Esophagus squamous epithelium (tissue), 5 donors: ENCODE measurements around the gene BCAM. TPM values are rescaled to one million over a fixed set of nuclear protein-coding genes. Genes with fewer than 3 reads are reported as not detected.

Experiments
- DNase-seq: peaks from one replicate; lab custom pipeline; 2025; lab: John Stamatoyannopoulos, UW
- H3K27ac ChIP-seq, 4 donors: fragments of 200-600 bp; sonication (generic); one replicate each; pipeline ENCODE4 v1.5.1; 2016 to 2019; ENCODE audit warnings: mild to moderate bottlenecking in 1 of 4
- H3K27me3 ChIP-seq, 4 donors: fragments of 200-600 bp; sonication (generic); 1 replicate in 3 of 4; 2 replicates in 1 of 4; pipeline versions ENCODE4 v1.5.1 to v1.6.0; 2017 to 2021; ENCODE audit warnings: antibody characterized with exemption in 1 of 4
- H3K36me3 ChIP-seq, 3 donors: fragments of 200-600 bp; sonication (generic); one replicate each; pipeline ENCODE4 v1.5.1; 2016 to 2019
- H3K4me1 ChIP-seq, 3 donors: fragments of 200-600 bp; sonication (generic); one replicate each; pipeline ENCODE4 v1.5.1; 2017 to 2019
- H3K4me3 ChIP-seq, 4 donors: fragments of 200-600 bp; sonication (generic); 1 replicate in 3 of 4; 2 replicates in 1 of 4; pipeline ENCODE4 v1.5.1; 2016 to 2019; ENCODE audit warnings: mild to moderate bottlenecking in 2 of 4, moderate library complexity in 1 of 4
- H3K9me3 ChIP-seq, 3 donors: fragments of 200-600 bp; sonication (generic); one replicate each; pipeline ENCODE4 v1.5.1; 2016 to 2019
- CTCF ChIP-seq, 6 experiments: fragments of 450-650 bp in 4 of 6; fragments of 200-600 bp in 2 of 6; sonication (generic) in 2 of 6; IDR thresholded peaks; one replicate each; pipeline ENCODE4 v1.5.1; 2016 to 2019; ENCODE audit warnings: antibody characterized with exemption in 6 of 6, mild to moderate bottlenecking in 4 of 6, moderate library complexity in 4 of 6
- POLR2A ChIP-seq, 4 donors: fragments of 450-650 bp; IDR thresholded peaks; one replicate each; pipeline ENCODE4 v1.6.1; 2017; ENCODE audit warnings: antibody characterized with exemption in 4 of 4, mild to moderate bottlenecking in 4 of 4, moderate library complexity in 3 of 4
- WGBS, 2 donors: methylation state at CpG; one replicate each; pipeline ENCODE4 v1.1.5; 2018; 5-methylcytosine and 5-hydroxymethylcytosine counted together
- intact Hi-C: fragments of 100-400 bp; cut with DNase I; formaldehyde crosslinking; loops from one replicate; pipeline ENCODE4 v1.15.0; 2022
- total RNA-seq, 4 donors: library from RNA; depleted of rRNA; stranded (reverse); fragments of >200 nt; gene quantifications; one replicate each; pipeline ENCODE4 v1.1.0, GENCODE V29; 2016
- donor health status: DM: yes; HTN: yes; CAD: no.

BCAM gene
- total RNA-seq, 4 donors from 2014 or later = 7.2 to 24.8 (median 17.6) TPM

- no peak overlapping the region for H3K27ac ChIP-seq
- intact Hi-C loops = no loop called here
- WGBS, 2 donors = 77 to 86% methylated on average over 7 to 9 of the region's 13 CpGs
- peaks cover 0 to 99% (median 5%) of the 10 kb centered on the region in 3 donors for H3K36me3 ChIP-seq
- no peak overlapping the region for H3K4me3 ChIP-seq
- no peak for DNase-seq
- no peaks in the 10 kb centered on the region for H3K27me3 ChIP-seq
- peaks cover 0 to 4% (median 0%) of the 10 kb centered on the region in 3 donors for H3K4me1 ChIP-seq
- no peak for TF ChIP-seq POLR2A (IDR thresholded peaks at IDR 0.05)
- no peak for TF ChIP-seq CTCF (IDR thresholded peaks at IDR 0.05)
- no peaks in the 10 kb centered on the region for H3K9me3 ChIP-seq
These were observed 18.9 kb upstream of the BCAM start for GRCh38 chr19:44789943-44790483.

GRCh38 chr19:44792281-44792680 is 16.6 kb upstream of the BCAM start:
- H3K4me3 ChIP-seq = no peak overlapping the region
- H3K27ac ChIP-seq = no peak overlapping the region
- no peak for DNase-seq
- 86 to 100% methylated on average over 4 to 5 of the region's 9 CpGs for WGBS, 2 donors
- intact Hi-C loops = no loop called here
- H3K27me3 ChIP-seq = no peaks in the 10 kb centered on the region
- no peak for TF ChIP-seq POLR2A (IDR thresholded peaks at IDR 0.05)
- H3K36me3 ChIP-seq = peaks cover 0 to 97% (median 5%) of the 10 kb centered on the region in 3 donors
- peaks cover 0 to 4% (median 0%) of the 10 kb centered on the region in 3 donors for H3K4me1 ChIP-seq
- H3K9me3 ChIP-seq = no peaks in the 10 kb centered on the region

- TF ChIP-seq POLR2A (IDR thresholded peaks at IDR 0.05) (no peak), CTCF (IDR thresholded peaks at IDR 0.05) (no peak)
- H3K9me3 ChIP-seq = no peaks in the 10 kb centered on the region
- H3K4me1 ChIP-seq = no peaks in the 10 kb centered on the region
- DNase-seq = no peak
- intact Hi-C loops = loop anchor here (5.0 kb wide), 1 partner anchor 48 kb away; no protein-coding TSS in a partner anchor
- 82 to 94% methylated on average over 4 of the region's 4 CpGs for WGBS, 2 donors
- H3K36me3 ChIP-seq = peaks cover 0 to 94% (median 5%) of the 10 kb centered on the region in 3 donors
- H3K27me3 ChIP-seq = no peaks in the 10 kb centered on the region
- no peak overlapping the region for H3K4me3 ChIP-seq
- no peak overlapping the region for H3K27ac ChIP-seq
These were observed 14.3 kb upstream of the BCAM start for GRCh38 chr19:44794610-44795009.

GRCh38 chr19:44795398-44795987 is 13.4 kb upstream of the BCAM start:
- DNase-seq = no peak
- intact Hi-C loops = loop anchor here (5.0 kb wide), 1 partner anchor 47 kb away; no protein-coding TSS in a partner anchor
- H3K4me3 ChIP-seq = no peak overlapping the region
- TF ChIP-seq CTCF (IDR thresholded peaks at IDR 0.05) (no peak), POLR2A (IDR thresholded peaks at IDR 0.05) (no peak)
- no peaks in the 10 kb centered on the region for H3K9me3 ChIP-seq
- WGBS, 2 donors = 91% methylated on average over 11 to 12 of the region's 13 CpGs
- H3K27ac ChIP-seq = no peak overlapping the region
- peaks cover 0 to 86% (median 3%) of the 10 kb centered on the region in 3 donors for H3K36me3 ChIP-seq
- H3K27me3 ChIP-seq = no peaks in the 10 kb centered on the region
- peaks cover 0 to 4% (median 0%) of the 10 kb centered on the region in 3 donors for H3K4me1 ChIP-seq

- 50 to 62% methylated on average over 9 to 11 of the region's 12 CpGs for WGBS, 2 donors
- TF ChIP-seq CTCF (IDR thresholded peaks at IDR 0.05) (no peak), POLR2A (IDR thresholded peaks at IDR 0.05) (no peak)
- intact Hi-C loops = loop anchor here (5.0 kb wide), 1 partner anchor 46 kb away; no protein-coding TSS in a partner anchor
- H3K36me3 ChIP-seq = peaks cover 0 to 73% (median 0%) of the 10 kb centered on the region in 3 donors
- peak overlapping the region in 3 of 4 donors; percentile 41 to 69 (median 50) for H3K27ac ChIP-seq
- H3K4me3 ChIP-seq = no peak overlapping the region
- no peak for DNase-seq
- H3K9me3 ChIP-seq = no peaks in the 10 kb centered on the region
- peaks cover 0 to 7% (median 0%) of the 10 kb centered on the region in 3 donors for H3K4me1 ChIP-seq
- no peaks in the 10 kb centered on the region for H3K27me3 ChIP-seq
These were observed 12.2 kb upstream of the BCAM start for GRCh38 chr19:44796701-44797115.
